Panc1 (cell line): ENCODE measurements around the gene RNF111. TPM values are rescaled to one million over a fixed set of nuclear protein-coding genes. Genes with fewer than 3 reads are reported as not detected.

Source experiments
- ATAC-seq: fragments of 200-7000 bp; cut with Tn5 transposase; 2 replicates; pipeline ENCODE4 v1.9.1; 2020; ENCODE audit warnings: mild to moderate bottlenecking, moderate library complexity
- BruUV-seq: library from RNA; stranded (reverse); fragments of 400-500 nt; replicated peaks from 2 replicates; lab custom pipeline; 2021; lab: Mats Ljungman, UMichigan
- CTCF ChIA-PET: fragments of 300-600 bp; sonication (Branson Sonifier 250); formaldehyde crosslinking; loops from one replicate; lab custom pipeline; 2022; ENCODE audit warnings: antibody characterized with exemption; lab: Charles Lee
- POLR2A ChIA-PET: fragments of 300-600 bp; sonication (Branson Sonifier 250); formaldehyde crosslinking; loops from one replicate; lab custom pipeline; 2022; ENCODE audit warnings: antibody characterized with exemption; lab: Charles Lee
- DNase-seq: peaks from one replicate; pipeline ENCODE4 v3.0.0-alpha.2; 2010; ENCODE audit warnings: low read depth, low spot score
- H3K27ac ChIP-seq: 2 replicates; pipeline ENCODE4 v1.5.1; 2011; ENCODE audit warnings: mild to moderate bottlenecking, low read length, inconsistent platforms
- H3K27me3 ChIP-seq: fragments of 200-500 bp; sonication (Bioruptor generic); 2 replicates; pipeline ENCODE4 v1.6.0; 2014; ENCODE audit warnings: low read length, inconsistent platforms; ENCODE audit not compliant: control insufficient read depth, insufficient read depth
- H3K36me3 ChIP-seq: fragments of 200-500 bp; sonication (Bioruptor generic); 2 replicates; pipeline ENCODE4 v1.5.1; 2014; ENCODE audit warnings: inconsistent platforms, mild to moderate bottlenecking, low read length, moderate library complexity; ENCODE audit not compliant: control insufficient read depth, insufficient read depth
- H3K4me1 ChIP-seq: 2 replicates; pipeline ENCODE4 v1.5.1; 2011; ENCODE audit warnings: inconsistent platforms, mild to moderate bottlenecking, low read length, moderate library complexity; ENCODE audit not compliant: control insufficient read depth, insufficient read depth
- H3K4me3 ChIP-seq, 2 experiments: 2 replicates each; pipeline ENCODE4 v1.5.1; 2011 to 2012; ENCODE audit warnings: low read depth in 2 of 2, low read length in 2 of 2, mild to moderate bottlenecking in 2 of 2, inconsistent platforms in 1 of 2, moderate library complexity in 1 of 2
- H3K9me3 ChIP-seq: fragments of 200-500 bp; sonication (Bioruptor generic); 2 replicates; pipeline ENCODE4 v1.5.1; 2014; ENCODE audit warnings: low read depth, mild to moderate bottlenecking, inconsistent platforms, low read length, moderate library complexity; ENCODE audit not compliant: control insufficient read depth, insufficient read depth
- CTCF ChIP-seq: fragments of 450-650 bp; IDR thresholded peaks from 2 replicates; pipeline ENCODE4 v1.5.1; 2017; ENCODE audit warnings: mild to moderate bottlenecking
- POLR2AphosphoS5 ChIP-seq: IDR thresholded peaks from 2 replicates; pipeline ENCODE4 v1.6.1; 2012; ENCODE audit warnings: mild to moderate bottlenecking, low read depth, low read length, moderate library complexity
- REST ChIP-seq, 2 experiments: IDR thresholded peaks; 2 replicates each; pipeline ENCODE4 v1.6.1; 2011 to 2012; ENCODE audit warnings: low read depth in 2 of 2, control low read depth in 1 of 2, low read length in 1 of 2, mild to moderate bottlenecking in 1 of 2, moderate library complexity in 1 of 2; ENCODE audit not compliant: insufficient read depth in 1 of 2
- SIN3A ChIP-seq: IDR thresholded peaks from 2 replicates; pipeline ENCODE4 v1.6.1; 2012; ENCODE audit warnings: low read depth, mild to moderate bottlenecking, low read length, moderate library complexity, borderline replicate concordance; ENCODE audit not compliant: insufficient read depth
- TCF7L2 ChIP-seq: IDR thresholded peaks from 2 replicates; pipeline ENCODE4 v1.6.1; 2011; ENCODE audit warnings: mild to moderate bottlenecking, low read depth, low read length, inconsistent platforms
- in situ Hi-C: cut with HindIII; loops from 2 replicates; pipeline ENCODE4 v1.10.0; 2016; ENCODE audit warnings: low sequenced_read_pairs, low pct_unique_long_range_greater_than_20kb
- intact Hi-C: fragments of 100-400 bp; cut with micrococcal nuclease; formaldehyde crosslinking; loops from one replicate; pipeline ENCODE4 v1.10.0; 2022; ENCODE audit not compliant: unreplicated experiment
- total RNA-seq: library from RNA; stranded (reverse); gene quantifications from one replicate; pipeline ENCODE4 v1.2.1, GENCODE V29; 2021; ENCODE audit not compliant: unreplicated experiment

The RNF111 gene
- total RNA-seq, 1 experiment from 2014 or later = 37.2 TPM

- Histone ChIP-seq H3K9me3 (no peaks in the 10 kb centered on the region), H3K4me3 (no peak overlapping the region), H3K27me3 (no peaks in the 10 kb centered on the region), H3K27ac (no peak overlapping the region), H3K36me3 (no peaks in the 10 kb centered on the region), H3K4me1 (no peaks in the 10 kb centered on the region)
- intact Hi-C loops = no loop called here
- BruUV-seq = no TSS peak
- TF ChIP-seq POLR2AphosphoS5 (no peak), SIN3A (no peak), CTCF (no peak), REST (IDR thresholded peaks at IDR 0.05; ENCODE audit: insufficient read depth in 1 of 2, low read depth in 2 of 2, low read length in 1 of 2) (no peak), TCF7L2 (no peak)
- DNase-seq (no peak), ATAC-seq (no peak)
- in situ Hi-C loops = no loop called here
- ChIA-PET CTCF (no interaction called here), POLR2A (no interaction called here)
Observed at GRCh38 chr15:59005579-59005978, 18.1 kb downstream of the RNF111 start.

GRCh38 chr15:59008086-59008485 is 20.6 kb downstream of the RNF111 start:
- ChIA-PET CTCF (no interaction called here), POLR2A (no interaction called here)
- Histone ChIP-seq H3K4me3 (no peak overlapping the region), H3K27ac (no peak overlapping the region), H3K9me3 (no peaks in the 10 kb centered on the region), H3K4me1 (no peaks in the 10 kb centered on the region), H3K27me3 (no peaks in the 10 kb centered on the region), H3K36me3 (no peaks in the 10 kb centered on the region)
- intact Hi-C loops (no loop called here), in situ Hi-C loops (no loop called here)
- no peak for TF ChIP-seq POLR2AphosphoS5
- no peak for TF ChIP-seq SIN3A
- no peak for TF ChIP-seq REST (IDR thresholded peaks at IDR 0.05; ENCODE audit: insufficient read depth in 1 of 2, low read depth in 2 of 2, low read length in 1 of 2)
- no peak for TF ChIP-seq TCF7L2
- TF ChIP-seq CTCF = no peak
- no peak for DNase-seq
- no peak for ATAC-seq
- BruUV-seq = no TSS peak
